Activated T-helper 1 cell treated with anti-CD3 and anti-CD28 coated beads, Interleukin-2, amount 50 U/mL, for 16 hours (primary cell): ENCODE measurements around the gene MED13L.
"Not testable (repeated sequence)": the region's sequence is repeated elsewhere in the genome, so short reads cannot be mapped to it uniquely, and the experiment has no call there.

ENCODE experiments used
- DNase-seq, 2 donors: peaks; one replicate each; pipeline ENCODE4 v3.0.0-alpha.2; 2020; ENCODE audit warnings: low read depth in 1 of 2, low spot score in 1 of 2

The MED13L gene

GRCh38 chr12:115983226-115983798 is 294.2 kb downstream of the MED13L start:
- no peak for DNase-seq

- DNase-seq, result no peak
These were observed 297.2 kb downstream of the MED13L start for GRCh38 chr12:115980339-115980738.

GRCh38 chr12:115979851-115980250 is 297.6 kb downstream of the MED13L start:
- DNase-seq, result no peak

GRCh38 chr12:115979351-115979750 is 298.1 kb downstream of the MED13L start:
- no peak for DNase-seq

- not testable (repeated sequence) for DNase-seq
These were observed 300.7 kb downstream of the MED13L start for GRCh38 chr12:115976829-115977228.

GRCh38 chr12:115975411-115975810 is 302.1 kb downstream of the MED13L start:
- DNase-seq, result no peak

- DNase-seq, result no peak
These were observed 303.3 kb downstream of the MED13L start for GRCh38 chr12:115973968-115974724.

- no peak for DNase-seq
These were observed 304.4 kb downstream of the MED13L start for GRCh38 chr12:115973066-115973465.

- no peak for DNase-seq
These were observed 305.3 kb downstream of the MED13L start for GRCh38 chr12:115972241-115972640.

GRCh38 chr12:115968211-115968610 is 309.3 kb downstream of the MED13L start:
- no peak for DNase-seq

GRCh38 chr12:115966376-115966775 is 311.1 kb downstream of the MED13L start:
- no peak for DNase-seq

- no peak for DNase-seq
These were observed 312.9 kb downstream of the MED13L start for GRCh38 chr12:115964626-115965025.

- no peak for DNase-seq
These were observed 313.3 kb downstream of the MED13L start for GRCh38 chr12:115964214-115964613.

GRCh38 chr12:115962216-115962615 is 315.3 kb downstream of the MED13L start:
- no peak for DNase-seq

GRCh38 chr12:115960868-115961802 is 316.4 kb downstream of the MED13L start:
- DNase-seq, result no peak

- no peak for DNase-seq
These were observed 319.7 kb downstream of the MED13L start for GRCh38 chr12:115957686-115958290.

- DNase-seq, result no peak
These were observed 320.8 kb downstream of the MED13L start for GRCh38 chr12:115956659-115957058.

GRCh38 chr12:115956236-115956635 is 321.3 kb downstream of the MED13L start:
- DNase-seq, result no peak

GRCh38 chr12:115953450-115953849 is 324.0 kb downstream of the MED13L start:
- DNase-seq, result no peak

GRCh38 chr12:115953031-115953430 is 324.5 kb downstream of the MED13L start:
- no peak for DNase-seq

GRCh38 chr12:115950959-115951358 is 326.5 kb downstream of the MED13L start:
- DNase-seq, result no peak
